ENCODE measurements around the gene METRNL.

GRCh38 chr17:83143817-83144231 is 64.4 kb downstream of the METRNL start:
- TF ChIP-seq POLR2A (IDR thresholded peaks at IDR 0.05; ENCODE audit: low read depth, low read length): no peak
- no peak for TF ChIP-seq POLR2AphosphoS5 (IDR thresholded peaks at IDR 0.05; ENCODE audit: low read depth, low read length)
